ENCODE results near the gene TMEM141. TPM values are rescaled to one million over a fixed set of nuclear protein-coding genes. Genes with fewer than 3 reads are reported as not detected.
"Not testable (repeated sequence)": the region's sequence is repeated elsewhere in the genome, so short reads cannot be mapped to it uniquely, and the experiment has no call there.

The TMEM141 gene
- total RNA-seq, 1 donor from 2014 or later, result 29.2 TPM

DNA sequence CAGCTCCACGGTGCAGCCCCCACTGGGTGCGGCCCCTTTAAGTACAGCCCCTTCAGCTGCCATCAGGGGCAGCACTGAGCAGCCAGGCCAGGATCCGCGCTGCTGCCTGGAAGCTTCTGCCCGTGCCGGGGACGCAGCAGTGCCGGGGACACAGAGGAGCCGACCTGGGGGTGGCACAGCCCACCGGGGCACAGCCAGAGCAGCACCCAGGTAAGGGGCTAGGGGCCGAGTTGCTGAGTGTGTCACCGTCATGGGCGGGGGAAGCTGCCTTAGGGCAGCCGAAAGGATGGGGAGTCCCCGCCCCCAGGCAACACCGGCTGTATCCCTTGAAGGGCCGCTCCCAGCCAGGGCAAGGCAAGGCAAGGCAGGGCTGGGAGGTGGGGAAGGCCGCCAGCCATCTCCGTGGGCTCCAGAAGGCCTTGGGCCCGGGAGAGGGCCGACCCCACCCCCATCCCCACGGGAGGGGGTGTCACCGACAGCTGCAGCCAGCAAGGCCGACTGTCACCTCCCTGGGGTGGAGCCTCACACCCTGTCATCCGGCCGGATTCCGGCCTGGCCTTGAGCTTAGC is 51.3 kb downstream of the TMEM141 start, which contains the start of gene AJM1:
Gene AJM1, plus strand, starts transcription at position 99 of the 569 bp plus-strand sequence. CDS start 1,937 bp downstream, outside the sequence.
- H3K9me3 Mint-ChIP-seq (ENCODE audit: unreplicated experiment); H3K36me3 Mint-ChIP-seq (ENCODE audit: unreplicated experiment); H3K27me3 Mint-ChIP-seq (ENCODE audit: unreplicated experiment): not testable (repeated sequence)
- peak; percentile 93 for DNase-seq (ENCODE audit: extremely low spot score, unreplicated experiment)
- Mint-ChIP-seq H3K27ac (ENCODE audit: unreplicated experiment) (peak within 1 kb of the TSS; percentile 81), H3K4me3 (ENCODE audit: unreplicated experiment) (peak within 1 kb of the TSS; percentile 76), H3K4me1 (ENCODE audit: unreplicated experiment) (peaks cover 44% of the 10 kb centered on the region)
- TF ChIP-seq, protein P1, sequence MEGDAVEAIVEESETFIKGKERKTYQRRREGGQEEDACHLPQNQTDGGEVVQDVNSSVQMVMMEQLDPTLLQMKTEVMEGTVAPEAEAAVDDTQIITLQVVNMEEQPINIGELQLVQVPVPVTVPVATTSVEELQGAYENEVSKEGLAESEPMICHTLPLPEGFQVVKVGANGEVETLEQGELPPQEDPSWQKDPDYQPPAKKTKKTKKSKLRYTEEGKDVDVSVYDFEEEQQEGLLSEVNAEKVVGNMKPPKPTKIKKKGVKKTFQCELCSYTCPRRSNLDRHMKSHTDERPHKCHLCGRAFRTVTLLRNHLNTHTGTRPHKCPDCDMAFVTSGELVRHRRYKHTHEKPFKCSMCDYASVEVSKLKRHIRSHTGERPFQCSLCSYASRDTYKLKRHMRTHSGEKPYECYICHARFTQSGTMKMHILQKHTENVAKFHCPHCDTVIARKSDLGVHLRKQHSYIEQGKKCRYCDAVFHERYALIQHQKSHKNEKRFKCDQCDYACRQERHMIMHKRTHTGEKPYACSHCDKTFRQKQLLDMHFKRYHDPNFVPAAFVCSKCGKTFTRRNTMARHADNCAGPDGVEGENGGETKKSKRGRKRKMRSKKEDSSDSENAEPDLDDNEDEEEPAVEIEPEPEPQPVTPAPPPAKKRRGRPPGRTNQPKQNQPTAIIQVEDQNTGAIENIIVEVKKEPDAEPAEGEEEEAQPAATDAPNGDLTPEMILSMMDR (IDR thresholded peaks at IDR 0.05), result peak; percentile 89

Small RNA genes lying within 50 kb of the gene (microRNA-seq; reads per million reads assigned to microRNA genes)
- gene MIR4292 (ENCODE audit: unreplicated experiment) (not detected), gene MIR6722 (ENCODE audit: unreplicated experiment) (not detected)

Other genes starting within 250 kb of the TMEM141 start
- gene NOTCH1, start 245.3 kb upstream of the TMEM141 start, total RNA-seq, result 44.9 and 53.6 TPM in 2 replicates
- gene EGFL7, start 128.4 kb upstream of the TMEM141 start, total RNA-seq, result 6.9 and 8.4 TPM in 2 replicates
- 34.4 and 36.4 TPM in 2 replicates for gene AGPAT2, start 103.9 kb upstream of the TMEM141 start, total RNA-seq
- 11.4 and 11.5 TPM in 2 replicates for gene DIPK1B, start 78.8 kb upstream of the TMEM141 start, total RNA-seq
- not detected in 2 replicates for gene LCN10, start 48.4 kb upstream of the TMEM141 start, total RNA-seq
- not detected in 2 replicates for gene LCN6, start 42.8 kb upstream of the TMEM141 start, total RNA-seq
- not detected in 2 replicates for gene LCN8, start 33.1 kb upstream of the TMEM141 start, total RNA-seq
- not detected in 2 replicates for gene LCN15, start 26.8 kb upstream of the TMEM141 start, total RNA-seq
- gene CCDC183, start 5.0 kb downstream of the TMEM141 start, total RNA-seq, result 0.89 and 0.94 TPM in 2 replicates
- 82.2 and 84.7 TPM in 2 replicates for gene RABL6, start 16.6 kb downstream of the TMEM141 start, total RNA-seq
- gene AJM1, start 51.1 kb downstream of the TMEM141 start, total RNA-seq, result 4.4 and 4.5 TPM in 2 replicates
- gene PHPT1, start 58.1 kb downstream of the TMEM141 start, total RNA-seq, result 131 and 142 TPM in 2 replicates
- 7.4 and 9.4 TPM in 2 replicates for gene MAMDC4, start 61.0 kb downstream of the TMEM141 start, total RNA-seq
- gene EDF1, start 75.0 kb downstream of the TMEM141 start, total RNA-seq, result 338 and 342 TPM in 2 replicates
- gene TRAF2, start 95.2 kb downstream of the TMEM141 start, total RNA-seq, result 12.2 and 14.4 TPM in 2 replicates
- 84.4 and 93.0 TPM in 2 replicates for gene FBXW5, start 153.4 kb downstream of the TMEM141 start, total RNA-seq
- gene C8G, start 153.9 kb downstream of the TMEM141 start, total RNA-seq, result 1.3 and 1.7 TPM in 2 replicates
- 0.57 and 1.4 TPM in 2 replicates for gene LCN12, start 160.9 kb downstream of the TMEM141 start, total RNA-seq
- 123 and 129 TPM in 2 replicates for gene PTGDS, start 186.2 kb downstream of the TMEM141 start, total RNA-seq
- gene LCNL1, start 191.6 kb downstream of the TMEM141 start, total RNA-seq, result 3.0 and 3.4 TPM in 2 replicates
- gene PAXX, start 201.1 kb downstream of the TMEM141 start, total RNA-seq, result 38.5 and 51.4 TPM in 2 replicates
- gene CLIC3, start 205.2 kb downstream of the TMEM141 start, total RNA-seq, result 0.52 TPM in 1 of 2 replicates, not detected in the other
- gene ABCA2, start 236.9 kb downstream of the TMEM141 start, total RNA-seq, result 47.6 and 55.1 TPM in 2 replicates
- 0.13 TPM in 1 of 2 replicates, not detected in the other for gene FUT7, start 240.7 kb downstream of the TMEM141 start, total RNA-seq

Measured in osteocyte (in vitro differentiated cells).